H9 (cell line): ENCODE data around the gene ECD. TPM values are rescaled to one million over a fixed set of nuclear protein-coding genes. Genes with fewer than 3 reads are reported as not detected.

Experiments
- DNase-seq: peaks from one replicate; pipeline ENCODE4 v3.0.0-alpha.2; 2017
- H2AFZ ChIP-seq: one replicate; pipeline ENCODE4 v1.6.1; 2013; ENCODE audit warnings: mild to moderate bottlenecking, low read length, control low read depth, moderate library complexity
- H2AK5ac ChIP-seq: 2 replicates; pipeline ENCODE4 v1.6.1; 2013; ENCODE audit warnings: low read length, control low read depth, mixed read lengths; ENCODE audit not compliant: insufficient read length
- H2BK120ac ChIP-seq: one replicate; pipeline ENCODE4 v1.6.1; 2013; ENCODE audit warnings: low read depth, mild to moderate bottlenecking, low read length, control low read depth, inconsistent platforms; ENCODE audit not compliant: poor library complexity, severe bottlenecking
- H2BK12ac ChIP-seq: 2 replicates; pipeline ENCODE4 v1.6.1; 2013; ENCODE audit warnings: low read length, control low read depth, mixed read lengths, low read depth; ENCODE audit not compliant: insufficient read length
- H2BK15ac ChIP-seq: 2 replicates; pipeline ENCODE4 v1.6.1; 2013; ENCODE audit warnings: low read depth, low read length, control low read depth
- H2BK20ac ChIP-seq: one replicate; pipeline ENCODE4 v1.6.1; 2013; ENCODE audit warnings: low read depth, mild to moderate bottlenecking, low read length, control low read depth, inconsistent platforms; ENCODE audit not compliant: poor library complexity, severe bottlenecking
- H2BK5ac ChIP-seq: 2 replicates; pipeline ENCODE4 v1.6.1; 2013; ENCODE audit warnings: low read length, control low read depth, mixed read lengths; ENCODE audit not compliant: insufficient read length
- H3K14ac ChIP-seq: 2 replicates; pipeline ENCODE4 v1.6.1; 2013; ENCODE audit warnings: low read length, control low read depth; ENCODE audit not compliant: insufficient read depth
- H3K18ac ChIP-seq: 2 replicates; pipeline ENCODE4 v1.6.1; 2013; ENCODE audit warnings: low read depth, mild to moderate bottlenecking, mixed read lengths, low read length, control low read depth; ENCODE audit not compliant: insufficient read length
- H3K23ac ChIP-seq: 2 replicates; pipeline ENCODE4 v1.6.1; 2013; ENCODE audit warnings: low read length, control low read depth, mixed read lengths, low read depth; ENCODE audit not compliant: insufficient read length
- H3K23me2 ChIP-seq: 2 replicates; pipeline ENCODE4 v1.6.1; 2013; ENCODE audit warnings: low read depth, mild to moderate bottlenecking, mixed read lengths, low read length, control low read depth; ENCODE audit not compliant: insufficient read length, poor library complexity, severe bottlenecking
- H3K27ac ChIP-seq: 2 replicates; pipeline ENCODE4 v1.5.1; 2013; ENCODE audit warnings: low read length, control low read depth, mixed read lengths, low read depth; ENCODE audit not compliant: insufficient read length
- H3K27me3 ChIP-seq: 2 replicates; pipeline ENCODE4 v1.6.1; 2013; ENCODE audit warnings: low read length, control low read depth, inconsistent platforms; ENCODE audit not compliant: insufficient read depth
- H3K4ac ChIP-seq: 2 replicates; pipeline ENCODE4 v1.6.1; 2013; ENCODE audit warnings: low read depth, mild to moderate bottlenecking, control low read depth, inconsistent platforms, low read length, moderate library complexity
- H3K4me1 ChIP-seq: 2 replicates; pipeline ENCODE4 v1.6.1; 2013; ENCODE audit warnings: low read length, control low read depth, inconsistent platforms; ENCODE audit not compliant: insufficient read depth
- H3K4me2 ChIP-seq: 2 replicates; pipeline ENCODE4 v1.6.1; 2013; ENCODE audit warnings: low read length, control low read depth, mixed read lengths; ENCODE audit not compliant: insufficient read length, insufficient read depth
- H3K56ac ChIP-seq: 2 replicates; pipeline ENCODE4 v1.6.1; 2013; ENCODE audit warnings: low read depth, mild to moderate bottlenecking, mixed read lengths, low read length, control low read depth; ENCODE audit not compliant: insufficient read length
- H3K79me1 ChIP-seq: 2 replicates; pipeline ENCODE4 v1.6.1; 2013; ENCODE audit warnings: low read depth, mild to moderate bottlenecking, moderate library complexity, low read length, control low read depth, inconsistent platforms; ENCODE audit not compliant: insufficient read depth, poor library complexity, severe bottlenecking
- H3K79me2 ChIP-seq: 2 replicates; pipeline ENCODE4 v1.6.1; 2013; ENCODE audit warnings: low read length, control low read depth, inconsistent platforms; ENCODE audit not compliant: insufficient read depth
- H3K9ac ChIP-seq: 2 replicates; pipeline ENCODE4 v1.6.1; 2013; ENCODE audit warnings: low read length, control low read depth, mixed read lengths; ENCODE audit not compliant: insufficient read length; ENCODE audit errors: extremely low read depth
- H3K9me3 ChIP-seq: one replicate; pipeline ENCODE4 v1.6.1; 2013; ENCODE audit warnings: low read depth, low read length, inconsistent platforms; ENCODE audit not compliant: control insufficient read depth
- H3T11ph ChIP-seq: one replicate; pipeline ENCODE4 v1.6.1; 2013; ENCODE audit warnings: mild to moderate bottlenecking, low read length, control low read depth, inconsistent platforms
- H4K20me1 ChIP-seq: one replicate; pipeline ENCODE4 v1.6.1; 2013; ENCODE audit not compliant: control insufficient read depth, insufficient read length, insufficient read depth
- H4K5ac ChIP-seq: 2 replicates; pipeline ENCODE4 v1.6.1; 2013; ENCODE audit warnings: low read depth, mild to moderate bottlenecking, mixed read lengths, low read length, control low read depth; ENCODE audit not compliant: insufficient read length
- H4K8ac ChIP-seq: replicated peaks from 2 replicates; pipeline ENCODE4 v1.6.1; 2013; ENCODE audit warnings: low read length, control low read depth, mixed read lengths, low read depth; ENCODE audit not compliant: insufficient read length
- H4K91ac ChIP-seq: 2 replicates; pipeline ENCODE4 v1.6.1; 2013; ENCODE audit warnings: low read depth, mild to moderate bottlenecking, moderate library complexity, mixed read lengths, low read length, control low read depth; ENCODE audit not compliant: insufficient read length
- H3K27ac Mint-ChIP-seq, 3 experiments: 2 replicates in 2 of 3; 3 replicates in 1 of 3; pipeline ENCODE4 v1.8.0; 2020 to 2021; ENCODE audit warnings: mixed read lengths in 3 of 3, mild to moderate bottlenecking in 1 of 3, moderate library complexity in 1 of 3
- H3K27me3 Mint-ChIP-seq: 2 replicates; pipeline ENCODE4 v1.8.0; 2021; ENCODE audit warnings: low read depth, mild to moderate bottlenecking, moderate library complexity, mixed read lengths
- H3K36me3 Mint-ChIP-seq, 3 experiments: 2 replicates in 2 of 3; 3 replicates in 1 of 3; pipeline ENCODE4 v1.8.0; 2020 to 2021; ENCODE audit warnings: low read depth in 3 of 3, mixed read lengths in 3 of 3; ENCODE audit not compliant: insufficient read depth in 1 of 3
- H3K4me1 Mint-ChIP-seq, 2 experiments: 2 replicates each; pipeline ENCODE4 v1.8.0; 2020; ENCODE audit warnings: mixed read lengths in 2 of 2
- H3K4me3 Mint-ChIP-seq, 2 experiments: 2 replicates in 1 of 2; 3 replicates in 1 of 2; pipeline ENCODE4 v1.8.0; 2020 to 2021; ENCODE audit warnings: mild to moderate bottlenecking in 2 of 2, mixed read lengths in 2 of 2, moderate library complexity in 1 of 2
- H3K9me3 Mint-ChIP-seq, 2 experiments: 2 replicates in 1 of 2; 3 replicates in 1 of 2; pipeline ENCODE4 v1.8.0; 2020; ENCODE audit warnings: mild to moderate bottlenecking in 2 of 2, mixed read lengths in 2 of 2, moderate library complexity in 1 of 2
- CTCF ChIP-seq: fragments of 200-600 bp; sonication (generic); conservative IDR thresholded peaks from 3 replicates; pipeline ENCODE4 v1.8.0; 2021; ENCODE audit warnings: antibody characterized with exemption, mild to moderate bottlenecking
- WGBS: extraction: QIAGEN DNeasy Blood & Tissue Kit; methylation state at CpG from one replicate; pipeline ENCODE4 v1.1.7; 2013; ENCODE audit warnings: missing lambda C conversion rate, low lambda C conversion rate, mixed read lengths; ENCODE audit not compliant: insufficient read length; ENCODE audit errors: extremely low coverage; 5-methylcytosine and 5-hydroxymethylcytosine counted together
- total RNA-seq: library from RNA; stranded (reverse); gene quantifications from 2 replicates; pipeline ENCODE4 v1.2.1, GENCODE V29; 2021

The ECD gene
- total RNA-seq, 1 experiment from 2014 or later: 41.6 TPM

DNA sequence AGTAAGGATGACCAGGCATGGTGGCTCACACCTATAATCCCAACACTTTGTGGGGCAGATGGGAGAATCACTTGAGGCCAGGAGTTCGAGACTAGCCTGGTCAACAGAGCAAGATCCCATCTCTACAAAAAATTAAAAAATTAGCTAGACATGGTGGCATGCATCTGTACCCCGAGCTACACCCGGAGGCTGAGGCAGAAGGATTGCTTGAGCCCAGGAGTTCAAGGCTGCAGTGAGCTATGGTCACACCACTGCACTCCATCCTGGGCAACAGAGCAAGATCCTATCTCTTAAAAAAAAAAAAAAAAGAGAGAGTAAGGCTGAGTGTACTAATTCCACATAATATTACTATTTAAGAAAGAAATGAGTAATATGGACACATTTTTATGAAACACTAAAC, 75.0 kb downstream of the ECD start:
- no peaks in the 10 kb centered on the region for H3K36me3 Mint-ChIP-seq
- no peak overlapping the region for H2BK5ac ChIP-seq
- no peak overlapping the region for H3K18ac ChIP-seq
- H2BK15ac ChIP-seq: no peak overlapping the region
- H3K27me3 Mint-ChIP-seq: no peaks in the 10 kb centered on the region
- no peak overlapping the region for H3K4me3 Mint-ChIP-seq
- no peak overlapping the region for H2AK5ac ChIP-seq
- no peaks in the 10 kb centered on the region for H3K9me3 ChIP-seq
- no peak overlapping the region for H4K91ac ChIP-seq
- H2AFZ ChIP-seq: no peak overlapping the region
- H3K27me3 ChIP-seq: no peaks in the 10 kb centered on the region
- no peak overlapping the region for H3K27ac ChIP-seq
- WGBS: no CpG with 5 or more reads among the region's 3 CpGs
- no peaks in the 10 kb centered on the region for H3K79me1 ChIP-seq
- no peak overlapping the region for H3K56ac ChIP-seq
- no peak overlapping the region for H2BK12ac ChIP-seq
- H4K5ac ChIP-seq: no peak overlapping the region
- H3K23me2 ChIP-seq: peaks cover 7% of the 10 kb centered on the region
- no peaks in the 10 kb centered on the region for H4K20me1 ChIP-seq
- no peak for TF ChIP-seq CTCF
- no peak overlapping the region for H2BK120ac ChIP-seq
- H3K14ac ChIP-seq: no peak overlapping the region
- no peak overlapping the region for H3K9ac ChIP-seq
- H3K4me1 ChIP-seq: no peaks in the 10 kb centered on the region
- H3K4me2 ChIP-seq: no peak overlapping the region
- H3K23ac ChIP-seq: no peak overlapping the region
- H3K27ac Mint-ChIP-seq: no peak overlapping the region
- DNase-seq: no peak
- H3K4me1 Mint-ChIP-seq: peaks cover 17 to 21% of the 10 kb centered on the region in 2 experiments
- no peaks in the 10 kb centered on the region for H3K79me2 ChIP-seq
- no peak overlapping the region for H3T11ph ChIP-seq
- no peak overlapping the region for H3K4ac ChIP-seq
- H4K8ac ChIP-seq: no peak overlapping the region
- no peak overlapping the region for H2BK20ac ChIP-seq
- H3K9me3 Mint-ChIP-seq: no peaks in the 10 kb centered on the region
